K562 (cell line): ENCODE measurements around the gene CPSF4. TPM values are rescaled to one million over a fixed set of nuclear protein-coding genes. Genes with fewer than 3 reads are reported as not detected.

Source experiments
- ARHGAP35 ChIP-seq: fragments of 450-650 bp; IDR thresholded peaks from 2 replicates; pipeline ENCODE4 v1.6.1; 2018; ENCODE audit not compliant: partially characterized antibody
- CBX2 ChIP-seq: fragments of 200-600 bp; sonication (generic); IDR thresholded peaks from one replicate; pipeline ENCODE4 v1.6.1; 2012; ENCODE audit warnings: mild to moderate bottlenecking, low read length, inconsistent platforms; ENCODE audit not compliant: insufficient read depth, poor library complexity, severe bottlenecking
- HDGF ChIP-seq: fragments of 450-650 bp; IDR thresholded peaks from 2 replicates; pipeline ENCODE4 v1.6.1; 2016
- LARP7 ChIP-seq: fragments of 450-650 bp; IDR thresholded peaks from 2 replicates; pipeline ENCODE4 v1.6.1; 2016
- MAFG ChIP-seq: fragments of 450-650 bp; conservative IDR thresholded peaks from 2 replicates; pipeline ENCODE4 v1.6.1; 2016; ENCODE audit warnings: missing genetic modification characterization, missing compliant biosample characterization
- MCM7 ChIP-seq, 2 experiments: fragments of 450-650 bp; IDR thresholded peaks; 2 replicates each; pipeline ENCODE4 v1.6.1; 2016 to 2018
- PHB ChIP-seq: fragments of 250-450 bp; sonication (Bioruptor Pico); IDR thresholded peaks from 2 replicates; pipeline ENCODE4 v1.5.0; 2021
- SMARCA5 ChIP-seq: fragments of 450-650 bp; IDR thresholded peaks from 2 replicates; pipeline ENCODE4 v1.6.1; 2016
- SNIP1 ChIP-seq: fragments of 450-650 bp; IDR thresholded peaks from 2 replicates; pipeline ENCODE4 v1.7.1; 2017; ENCODE audit warnings: low read depth, mild to moderate bottlenecking
- ZNF253 ChIP-seq: fragments of 250-450 bp; sonication (Bioruptor Pico); conservative IDR thresholded peaks from 2 replicates; pipeline ENCODE4 v1.6.1; 2021; ENCODE audit warnings: mild to moderate bottlenecking
- ZNF316 ChIP-seq: fragments of 450-650 bp; IDR thresholded peaks from 2 replicates; pipeline ENCODE4 v1.6.1; 2016
- polyA plus RNA-seq, 8 experiments: library from polyadenylated mRNA; depleted of rRNA in 4 of 8; stranded (reverse) in 5 of 8; unstranded in 3 of 8; fragments of >200 nt; fragmentation: Nextera tagmentation in 2 of 8; fragmentation: Illumina TruSeq in 1 of 8; extraction: Ambion mirVana in 2 of 8; extraction: Trizol in 1 of 8; gene quantifications; 2 replicates each; pipeline versions ENCODE4 v1.2.1 to v1.2.3, GENCODE V29; 2011 to 2014; ENCODE audit warnings: inconsistent platforms in 1 of 8, missing spikeins in 1 of 8
- total RNA-seq, 7 experiments: library from RNA; depleted of rRNA in 6 of 7; stranded (reverse); fragments of >200 nt in 6 of 7; fragmentation: Illumina TruSeq in 2 of 7; extraction: Trizol in 2 of 7; gene quantifications; 2 replicates each; pipeline versions ENCODE4 v1.2.1 to v1.2.3, GENCODE V29; 2011 to 2021; ENCODE audit warnings: low replicate concordance in 1 of 7
- TF ChIP-seq, protein P1 (sequence below): sonication (generic); formaldehyde crosslinking; IDR thresholded peaks from 2 replicates; pipeline ENCODE4 v1.8.0; 2022; ENCODE audit warnings: mild to moderate bottlenecking, missing genetic modification reagents
- TF ChIP-seq, protein P2 (sequence below), 2 experiments: fragments of 450-650 bp; IDR thresholded peaks; 2 replicates each; pipeline ENCODE4 v1.6.1; 2016
- TF ChIP-seq, protein P3 (sequence below): fragments of 450-650 bp; formaldehyde crosslinking; IDR thresholded peaks from 2 replicates; pipeline ENCODE4 v1.4.0; 2020; ENCODE audit warnings: mild to moderate bottlenecking, moderate library complexity
- TF ChIP-seq, protein P4 (sequence below): fragments of 450-650 bp; IDR thresholded peaks from 2 replicates; pipeline ENCODE4 v1.6.1; 2016; ENCODE audit warnings: borderline replicate concordance
- TF ChIP-seq, protein P5 (sequence below): fragments of 450-650 bp; IDR thresholded peaks from 2 replicates; pipeline ENCODE4 v1.6.1; 2016; ENCODE audit warnings: antibody characterized with exemption

The CPSF4 gene
- total and polyA plus RNA-seq, 9 of the 15 experiments (the other 6 are each of a cell fraction or from before 2014, with no cell fraction given) = 16.9 to 118 (median 71.7) TPM

DNA sequence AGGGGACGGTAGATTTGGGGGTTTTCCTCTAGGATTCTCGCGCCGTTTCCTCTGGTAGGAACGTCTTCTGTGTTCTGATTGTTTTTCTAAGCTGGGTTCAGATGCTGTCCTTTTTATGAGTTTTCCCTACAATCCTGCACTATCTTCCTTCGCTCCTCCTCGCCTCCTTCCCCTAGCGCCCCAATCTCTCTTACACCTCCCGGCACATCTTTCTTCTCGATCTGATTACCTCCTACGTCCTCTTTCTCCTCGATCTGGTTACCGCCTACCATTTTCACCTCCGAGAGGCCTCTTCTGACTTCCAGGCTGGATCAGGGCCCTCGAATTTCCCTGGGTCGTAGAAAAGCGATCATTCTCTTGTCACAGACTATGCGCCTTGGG, 29.6 kb upstream of the CPSF4 start (continued):
- TF ChIP-seq, protein P1, sequence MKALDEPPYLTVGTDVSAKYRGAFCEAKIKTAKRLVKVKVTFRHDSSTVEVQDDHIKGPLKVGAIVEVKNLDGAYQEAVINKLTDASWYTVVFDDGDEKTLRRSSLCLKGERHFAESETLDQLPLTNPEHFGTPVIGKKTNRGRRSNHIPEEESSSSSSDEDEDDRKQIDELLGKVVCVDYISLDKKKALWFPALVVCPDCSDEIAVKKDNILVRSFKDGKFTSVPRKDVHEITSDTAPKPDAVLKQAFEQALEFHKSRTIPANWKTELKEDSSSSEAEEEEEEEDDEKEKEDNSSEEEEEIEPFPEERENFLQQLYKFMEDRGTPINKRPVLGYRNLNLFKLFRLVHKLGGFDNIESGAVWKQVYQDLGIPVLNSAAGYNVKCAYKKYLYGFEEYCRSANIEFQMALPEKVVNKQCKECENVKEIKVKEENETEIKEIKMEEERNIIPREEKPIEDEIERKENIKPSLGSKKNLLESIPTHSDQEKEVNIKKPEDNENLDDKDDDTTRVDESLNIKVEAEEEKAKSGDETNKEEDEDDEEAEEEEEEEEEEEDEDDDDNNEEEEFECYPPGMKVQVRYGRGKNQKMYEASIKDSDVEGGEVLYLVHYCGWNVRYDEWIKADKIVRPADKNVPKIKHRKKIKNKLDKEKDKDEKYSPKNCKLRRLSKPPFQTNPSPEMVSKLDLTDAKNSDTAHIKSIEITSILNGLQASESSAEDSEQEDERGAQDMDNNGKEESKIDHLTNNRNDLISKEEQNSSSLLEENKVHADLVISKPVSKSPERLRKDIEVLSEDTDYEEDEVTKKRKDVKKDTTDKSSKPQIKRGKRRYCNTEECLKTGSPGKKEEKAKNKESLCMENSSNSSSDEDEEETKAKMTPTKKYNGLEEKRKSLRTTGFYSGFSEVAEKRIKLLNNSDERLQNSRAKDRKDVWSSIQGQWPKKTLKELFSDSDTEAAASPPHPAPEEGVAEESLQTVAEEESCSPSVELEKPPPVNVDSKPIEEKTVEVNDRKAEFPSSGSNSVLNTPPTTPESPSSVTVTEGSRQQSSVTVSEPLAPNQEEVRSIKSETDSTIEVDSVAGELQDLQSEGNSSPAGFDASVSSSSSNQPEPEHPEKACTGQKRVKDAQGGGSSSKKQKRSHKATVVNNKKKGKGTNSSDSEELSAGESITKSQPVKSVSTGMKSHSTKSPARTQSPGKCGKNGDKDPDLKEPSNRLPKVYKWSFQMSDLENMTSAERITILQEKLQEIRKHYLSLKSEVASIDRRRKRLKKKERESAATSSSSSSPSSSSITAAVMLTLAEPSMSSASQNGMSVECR (CRISPR knock-in tag) = no peak
- no peak for TF ChIP-seq MAFG
- TF ChIP-seq, protein P2, sequence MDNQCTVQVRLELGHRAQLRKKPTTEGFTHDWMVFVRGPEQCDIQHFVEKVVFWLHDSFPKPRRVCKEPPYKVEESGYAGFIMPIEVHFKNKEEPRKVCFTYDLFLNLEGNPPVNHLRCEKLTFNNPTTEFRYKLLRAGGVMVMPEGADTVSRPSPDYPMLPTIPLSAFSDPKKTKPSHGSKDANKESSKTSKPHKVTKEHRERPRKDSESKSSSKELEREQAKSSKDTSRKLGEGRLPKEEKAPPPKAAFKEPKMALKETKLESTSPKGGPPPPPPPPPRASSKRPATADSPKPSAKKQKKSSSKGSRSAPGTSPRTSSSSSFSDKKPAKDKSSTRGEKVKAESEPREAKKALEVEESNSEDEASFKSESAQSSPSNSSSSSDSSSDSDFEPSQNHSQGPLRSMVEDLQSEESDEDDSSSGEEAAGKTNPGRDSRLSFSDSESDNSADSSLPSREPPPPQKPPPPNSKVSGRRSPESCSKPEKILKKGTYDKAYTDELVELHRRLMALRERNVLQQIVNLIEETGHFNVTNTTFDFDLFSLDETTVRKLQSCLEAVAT (IDR thresholded peaks at IDR 0.05) = peak; percentile 82 to 87; a peak in 3 of 4 replicates
- TF ChIP-seq ZNF316 = peak; percentile 26; the same call in 1 of the 2 replicates
- TF ChIP-seq MCM7 (IDR thresholded peaks at IDR 0.05) = peak in 1 of 2 experiments; percentile 63; a peak in 1 of 4 replicates
- TF ChIP-seq ARHGAP35 = peak; percentile 71
- no peak for TF ChIP-seq ZNF253 (CRISPR knock-in tag)
- TF ChIP-seq, protein P3, sequence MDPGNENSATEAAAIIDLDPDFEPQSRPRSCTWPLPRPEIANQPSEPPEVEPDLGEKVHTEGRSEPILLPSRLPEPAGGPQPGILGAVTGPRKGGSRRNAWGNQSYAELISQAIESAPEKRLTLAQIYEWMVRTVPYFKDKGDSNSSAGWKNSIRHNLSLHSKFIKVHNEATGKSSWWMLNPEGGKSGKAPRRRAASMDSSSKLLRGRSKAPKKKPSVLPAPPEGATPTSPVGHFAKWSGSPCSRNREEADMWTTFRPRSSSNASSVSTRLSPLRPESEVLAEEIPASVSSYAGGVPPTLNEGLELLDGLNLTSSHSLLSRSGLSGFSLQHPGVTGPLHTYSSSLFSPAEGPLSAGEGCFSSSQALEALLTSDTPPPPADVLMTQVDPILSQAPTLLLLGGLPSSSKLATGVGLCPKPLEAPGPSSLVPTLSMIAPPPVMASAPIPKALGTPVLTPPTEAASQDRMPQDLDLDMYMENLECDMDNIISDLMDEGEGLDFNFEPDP = no peak
- 0 out of 2 replicates have a peak, but pooled peaks have one; percentile 14 for TF ChIP-seq SNIP1
- TF ChIP-seq LARP7 = peak; percentile 94
- TF ChIP-seq SMARCA5 = peak; percentile 68; the same call in 1 of the 2 replicates
- TF ChIP-seq, protein P4, sequence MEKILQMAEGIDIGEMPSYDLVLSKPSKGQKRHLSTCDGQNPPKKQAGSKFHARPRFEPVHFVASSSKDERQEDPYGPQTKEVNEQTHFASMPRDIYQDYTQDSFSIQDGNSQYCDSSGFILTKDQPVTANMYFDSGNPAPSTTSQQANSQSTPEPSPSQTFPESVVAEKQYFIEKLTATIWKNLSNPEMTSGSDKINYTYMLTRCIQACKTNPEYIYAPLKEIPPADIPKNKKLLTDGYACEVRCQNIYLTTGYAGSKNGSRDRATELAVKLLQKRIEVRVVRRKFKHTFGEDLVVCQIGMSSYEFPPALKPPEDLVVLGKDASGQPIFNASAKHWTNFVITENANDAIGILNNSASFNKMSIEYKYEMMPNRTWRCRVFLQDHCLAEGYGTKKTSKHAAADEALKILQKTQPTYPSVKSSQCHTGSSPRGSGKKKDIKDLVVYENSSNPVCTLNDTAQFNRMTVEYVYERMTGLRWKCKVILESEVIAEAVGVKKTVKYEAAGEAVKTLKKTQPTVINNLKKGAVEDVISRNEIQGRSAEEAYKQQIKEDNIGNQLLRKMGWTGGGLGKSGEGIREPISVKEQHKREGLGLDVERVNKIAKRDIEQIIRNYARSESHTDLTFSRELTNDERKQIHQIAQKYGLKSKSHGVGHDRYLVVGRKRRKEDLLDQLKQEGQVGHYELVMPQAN = peak; percentile 87
- no peak for TF ChIP-seq PHB (CRISPR knock-in tag)
- no peak for TF ChIP-seq CBX2
- TF ChIP-seq, protein P5, sequence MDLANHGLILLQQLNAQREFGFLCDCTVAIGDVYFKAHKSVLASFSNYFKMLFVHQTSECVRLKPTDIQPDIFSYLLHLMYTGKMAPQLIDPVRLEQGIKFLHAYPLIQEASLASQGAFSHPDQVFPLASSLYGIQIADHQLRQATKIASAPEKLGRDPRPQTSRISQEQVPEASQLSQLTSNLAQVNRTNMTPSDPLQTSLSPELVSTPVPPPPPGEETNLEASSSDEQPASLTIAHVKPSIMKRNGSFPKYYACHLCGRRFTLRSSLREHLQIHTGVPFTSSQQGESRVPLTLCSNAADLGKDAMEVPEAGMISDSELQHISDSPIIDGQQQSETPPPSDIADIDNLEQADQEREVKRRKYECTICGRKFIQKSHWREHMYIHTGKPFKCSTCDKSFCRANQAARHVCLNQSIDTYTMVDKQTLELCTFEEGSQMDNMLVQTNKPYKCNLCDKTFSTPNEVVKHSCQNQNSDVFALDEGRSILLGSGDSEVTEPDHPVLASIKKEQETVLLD = 0 out of 2 replicates have a peak, but pooled peaks have one; percentile 50
- peak; percentile 87; the same call in 1 of the 2 replicates for TF ChIP-seq HDGF
